Measurements from ENCODE around the gene P2RX4.
"Not testable (repeated sequence)": the region's sequence is repeated elsewhere in the genome, so short reads cannot be mapped to it uniquely, and the experiment has no call there.

Gene P2RX4, protein sequence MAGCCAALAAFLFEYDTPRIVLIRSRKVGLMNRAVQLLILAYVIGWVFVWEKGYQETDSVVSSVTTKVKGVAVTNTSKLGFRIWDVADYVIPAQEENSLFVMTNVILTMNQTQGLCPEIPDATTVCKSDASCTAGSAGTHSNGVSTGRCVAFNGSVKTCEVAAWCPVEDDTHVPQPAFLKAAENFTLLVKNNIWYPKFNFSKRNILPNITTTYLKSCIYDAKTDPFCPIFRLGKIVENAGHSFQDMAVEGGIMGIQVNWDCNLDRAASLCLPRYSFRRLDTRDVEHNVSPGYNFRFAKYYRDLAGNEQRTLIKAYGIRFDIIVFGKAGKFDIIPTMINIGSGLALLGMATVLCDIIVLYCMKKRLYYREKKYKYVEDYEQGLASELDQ

DNA sequence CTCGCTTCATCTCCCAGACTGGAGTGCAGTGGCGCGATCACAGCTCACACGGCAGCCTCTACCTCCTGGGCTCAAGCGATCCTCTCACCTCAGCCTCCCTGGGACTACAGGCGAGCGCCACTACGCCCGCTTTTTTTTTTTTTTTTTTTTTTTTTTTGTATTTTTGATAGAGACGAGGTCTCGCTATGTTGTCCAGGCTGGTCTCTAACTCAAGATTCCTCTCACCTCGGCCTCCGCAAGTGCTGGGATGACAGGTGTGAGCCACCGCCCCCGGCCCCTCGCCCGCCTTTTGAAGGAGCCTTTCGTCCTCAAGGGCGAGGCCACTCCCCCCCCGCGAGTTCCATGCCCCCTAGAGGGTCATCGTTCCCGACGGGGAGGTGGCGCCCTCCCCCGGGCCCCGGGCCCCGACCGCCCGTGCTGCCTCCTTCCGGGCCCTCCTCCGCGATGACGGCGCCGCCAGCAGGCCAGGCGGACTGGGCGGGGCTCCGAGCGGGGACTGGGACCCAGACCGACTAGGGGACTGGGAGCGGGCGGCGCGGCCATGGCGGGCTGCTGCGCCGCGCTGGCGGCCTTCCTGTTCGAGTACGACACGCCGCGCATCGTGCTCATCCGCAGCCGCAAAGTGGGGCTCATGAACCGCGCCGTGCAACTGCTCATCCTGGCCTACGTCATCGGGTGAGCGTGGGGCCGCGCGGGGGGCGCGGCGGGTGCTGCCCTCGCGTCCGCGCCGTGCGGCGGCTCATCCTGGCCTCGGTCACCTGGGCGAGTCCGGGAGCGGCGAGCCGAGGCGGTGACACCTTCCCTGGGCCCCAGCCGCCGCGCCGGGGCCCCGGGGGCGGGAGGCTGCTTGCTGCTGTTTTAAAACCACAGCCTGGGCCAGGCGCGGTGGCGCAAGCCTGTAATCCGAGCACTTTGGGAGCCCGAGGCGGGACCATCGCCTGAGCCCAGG lies at the start of gene P2RX4:
TSS of gene P2RX4 (plus strand) at position 506 of the 949 bp plus-strand sequence. CDS start at position 542, 36 bp downstream.
- H3K9me2 ChIP-seq (replicated peaks; ENCODE audit: insufficient read depth, low read length) = no peaks in the 10 kb centered on the region
- no peaks in the 10 kb centered on the region for H4K20me1 ChIP-seq (ENCODE audit: insufficient read depth, low read length)
- no peak for TF ChIP-seq EZH2 (optimal IDR thresholded peaks at IDR 0.05; ENCODE audit: low read depth, low read length)
- TF ChIP-seq, protein P1, sequence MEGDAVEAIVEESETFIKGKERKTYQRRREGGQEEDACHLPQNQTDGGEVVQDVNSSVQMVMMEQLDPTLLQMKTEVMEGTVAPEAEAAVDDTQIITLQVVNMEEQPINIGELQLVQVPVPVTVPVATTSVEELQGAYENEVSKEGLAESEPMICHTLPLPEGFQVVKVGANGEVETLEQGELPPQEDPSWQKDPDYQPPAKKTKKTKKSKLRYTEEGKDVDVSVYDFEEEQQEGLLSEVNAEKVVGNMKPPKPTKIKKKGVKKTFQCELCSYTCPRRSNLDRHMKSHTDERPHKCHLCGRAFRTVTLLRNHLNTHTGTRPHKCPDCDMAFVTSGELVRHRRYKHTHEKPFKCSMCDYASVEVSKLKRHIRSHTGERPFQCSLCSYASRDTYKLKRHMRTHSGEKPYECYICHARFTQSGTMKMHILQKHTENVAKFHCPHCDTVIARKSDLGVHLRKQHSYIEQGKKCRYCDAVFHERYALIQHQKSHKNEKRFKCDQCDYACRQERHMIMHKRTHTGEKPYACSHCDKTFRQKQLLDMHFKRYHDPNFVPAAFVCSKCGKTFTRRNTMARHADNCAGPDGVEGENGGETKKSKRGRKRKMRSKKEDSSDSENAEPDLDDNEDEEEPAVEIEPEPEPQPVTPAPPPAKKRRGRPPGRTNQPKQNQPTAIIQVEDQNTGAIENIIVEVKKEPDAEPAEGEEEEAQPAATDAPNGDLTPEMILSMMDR (IDR thresholded peaks at IDR 0.05; ENCODE audit: low read length) = peak; percentile 23; the same call in 1 of the 2 replicates
- H3K4me2 ChIP-seq (ENCODE audit: low read depth, low read length) = peak within 1 kb of the TSS; percentile 70
- H2AFZ ChIP-seq (ENCODE audit: low read length) = peak within 1 kb of the TSS; percentile 42; the same call in 1 of the 2 replicates
- H3F3A ChIP-seq (ENCODE audit: insufficient read depth, low read length) = peaks cover 9% of the 10 kb centered on the region
- peaks cover 21% of the 10 kb centered on the region for H3K79me2 ChIP-seq (ENCODE audit: low read length)
- H3K27me3 ChIP-seq (replicated peaks; ENCODE audit: insufficient read depth, low read length) = no peaks in the 10 kb centered on the region
- peak; percentile 75 for DNase-seq
- H3K4me3 ChIP-seq (ENCODE audit: low read length) = peak within 1 kb of the TSS; percentile 68
- H3K4me1 ChIP-seq (ENCODE audit: low read length) = peaks cover 9% of the 10 kb centered on the region
- no peaks in the 10 kb centered on the region for H3K9me3 ChIP-seq (replicated peaks; ENCODE audit: insufficient read depth, low read length)
- peak within 1 kb of the TSS; percentile 39; the same call in 1 of the 2 replicates for H3K27ac ChIP-seq (ENCODE audit: low read length)
- H3K36me3 ChIP-seq (replicated peaks; ENCODE audit: insufficient read depth, low read length) = no peaks in the 10 kb centered on the region
- H3K9ac ChIP-seq (ENCODE audit: low read length) = peak within 1 kb of the TSS; percentile 65

DNA sequence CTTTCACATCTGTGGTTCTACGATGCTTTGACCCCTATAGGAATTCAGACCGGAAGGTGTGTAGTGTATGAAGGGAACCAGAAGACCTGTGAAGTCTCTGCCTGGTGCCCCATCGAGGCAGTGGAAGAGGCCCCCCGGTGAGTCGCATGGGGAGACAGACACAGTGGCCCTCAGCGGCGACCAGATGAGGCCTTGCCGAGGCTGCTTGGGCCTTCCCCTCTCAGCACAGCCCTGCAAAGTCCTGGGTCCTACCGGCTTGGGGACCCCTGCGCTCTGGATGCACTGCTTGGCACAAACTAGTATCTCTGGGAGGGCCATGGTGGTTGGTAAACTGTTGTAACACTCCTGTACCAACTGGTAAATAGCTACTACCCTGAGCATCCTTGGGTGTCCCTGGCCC lies 47.5 kb upstream of the P2RX4 start:
- TF ChIP-seq, protein P1 (IDR thresholded peaks at IDR 0.05; ENCODE audit: low read length) = no peak
- TF ChIP-seq EZH2 (optimal IDR thresholded peaks at IDR 0.05; ENCODE audit: low read depth, low read length) (no peak), EZH2phosphoT487 (IDR thresholded peaks at IDR 0.05; ENCODE audit: low read length) (no peak)
- no peak overlapping the region for H3K4me2 ChIP-seq (ENCODE audit: low read depth, low read length)
- no peaks in the 10 kb centered on the region for H3K9me2 ChIP-seq (replicated peaks; ENCODE audit: insufficient read depth, low read length)
- H3F3A ChIP-seq (ENCODE audit: insufficient read depth, low read length) = no peaks in the 10 kb centered on the region
- H3K27ac ChIP-seq (ENCODE audit: low read length) = no peak overlapping the region
- no peak for DNase-seq
- H3K27me3 ChIP-seq (replicated peaks; ENCODE audit: insufficient read depth, low read length) = no peaks in the 10 kb centered on the region
- no peak overlapping the region for H3K4me3 ChIP-seq (ENCODE audit: low read length)
- H3K9me3 ChIP-seq (replicated peaks; ENCODE audit: insufficient read depth, low read length) = no peaks in the 10 kb centered on the region
- H2AFZ ChIP-seq (ENCODE audit: low read length) = no peak overlapping the region
- H4K20me1 ChIP-seq (ENCODE audit: insufficient read depth, low read length) = no peaks in the 10 kb centered on the region
- no peak overlapping the region for H3K9ac ChIP-seq (ENCODE audit: low read length)
- no peaks in the 10 kb centered on the region for H3K36me3 ChIP-seq (replicated peaks; ENCODE audit: insufficient read depth, low read length)
- H3K4me1 ChIP-seq (ENCODE audit: low read length) = no peaks in the 10 kb centered on the region
- H3K79me2 ChIP-seq (ENCODE audit: low read length) = no peaks in the 10 kb centered on the region

DNA sequence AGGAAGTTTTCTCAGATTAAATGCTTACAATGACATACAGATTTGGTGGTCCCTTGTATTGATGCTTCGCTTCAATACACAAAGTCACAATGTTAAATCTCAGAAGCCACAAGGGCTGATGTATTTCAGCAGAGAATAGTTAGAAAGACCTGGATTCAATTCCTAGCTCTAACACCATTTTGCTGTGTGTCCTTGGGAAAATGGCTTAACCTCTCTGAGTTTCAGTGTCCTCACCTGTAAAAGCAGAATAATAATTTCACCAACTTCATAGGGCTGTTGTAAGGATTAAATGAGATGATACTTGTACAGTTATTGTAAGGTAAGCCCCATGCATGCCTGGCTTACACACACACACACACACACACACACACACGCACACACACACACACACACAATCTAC lies 46.9 kb upstream of the P2RX4 start:
- H4K20me1 ChIP-seq (ENCODE audit: insufficient read depth, low read length) = no peaks in the 10 kb centered on the region
- no peaks in the 10 kb centered on the region for H3K9me3 ChIP-seq (replicated peaks; ENCODE audit: insufficient read depth, low read length)
- no peaks in the 10 kb centered on the region for H3K4me1 ChIP-seq (ENCODE audit: low read length)
- H2AFZ ChIP-seq (ENCODE audit: low read length) = no peak overlapping the region
- no peaks in the 10 kb centered on the region for H3K9me2 ChIP-seq (replicated peaks; ENCODE audit: insufficient read depth, low read length)
- H3K9ac ChIP-seq (ENCODE audit: low read length) = no peak overlapping the region
- no peaks in the 10 kb centered on the region for H3K79me2 ChIP-seq (ENCODE audit: low read length)
- H3K27ac ChIP-seq (ENCODE audit: low read length) = no peak overlapping the region
- H3F3A ChIP-seq (ENCODE audit: insufficient read depth, low read length) = no peaks in the 10 kb centered on the region
- no peak overlapping the region for H3K4me2 ChIP-seq (ENCODE audit: low read depth, low read length)
- no peak overlapping the region for H3K4me3 ChIP-seq (ENCODE audit: low read length)
- H3K36me3 ChIP-seq (replicated peaks; ENCODE audit: insufficient read depth, low read length) = no peaks in the 10 kb centered on the region
- no peak for DNase-seq
- H3K27me3 ChIP-seq (replicated peaks; ENCODE audit: insufficient read depth, low read length) = no peaks in the 10 kb centered on the region
- TF ChIP-seq, protein P1 (IDR thresholded peaks at IDR 0.05; ENCODE audit: low read length) = no peak
- TF ChIP-seq EZH2phosphoT487 (IDR thresholded peaks at IDR 0.05; ENCODE audit: low read length) = no peak
- TF ChIP-seq EZH2 (optimal IDR thresholded peaks at IDR 0.05; ENCODE audit: low read depth, low read length) = no peak

DNA sequence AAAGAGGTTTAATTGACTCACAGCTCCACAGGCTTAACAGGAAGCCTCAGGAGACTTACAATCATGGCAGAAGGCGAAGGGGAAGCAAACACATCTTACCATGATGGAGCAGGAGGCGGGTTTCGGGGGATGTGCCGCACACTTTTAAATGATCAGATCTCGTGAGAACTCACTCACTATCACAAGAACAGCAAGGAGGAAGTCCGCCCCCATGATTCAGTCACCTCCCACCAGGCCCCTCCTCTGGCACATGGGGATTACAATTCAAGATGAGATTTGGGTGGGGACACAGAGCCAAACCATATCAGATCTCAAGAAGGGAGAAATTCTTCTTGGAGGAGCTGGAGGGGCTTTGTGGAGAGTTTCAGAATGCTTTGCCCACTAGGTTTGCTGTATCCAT lies 45.1 kb upstream of the P2RX4 start:
- not testable (repeated sequence) for H3K36me3 ChIP-seq (replicated peaks; ENCODE audit: insufficient read depth, low read length); H3K9me3 ChIP-seq (replicated peaks; ENCODE audit: insufficient read depth, low read length); H3K27ac ChIP-seq (ENCODE audit: low read length); H4K20me1 ChIP-seq (ENCODE audit: insufficient read depth, low read length); H3F3A ChIP-seq (ENCODE audit: insufficient read depth, low read length); H3K9me2 ChIP-seq (replicated peaks; ENCODE audit: insufficient read depth, low read length); H3K79me2 ChIP-seq (ENCODE audit: low read length); H3K4me1 ChIP-seq (ENCODE audit: low read length); DNase-seq; H3K9ac ChIP-seq (ENCODE audit: low read length); H3K4me3 ChIP-seq (ENCODE audit: low read length); H3K27me3 ChIP-seq (replicated peaks; ENCODE audit: insufficient read depth, low read length); H3K4me2 ChIP-seq (ENCODE audit: low read depth, low read length); H2AFZ ChIP-seq (ENCODE audit: low read length)
